GM12892 (cell line): Measurements from ENCODE around the gene COX7A2.
A peak's percentile ranks its signal among the peaks of the same experiment; 100 is the strongest.

Experiments used
- DNase-seq: peaks from one replicate; pipeline ENCODE4 v3.0.0; 2011; ENCODE audit not compliant: insufficient read length
- FAIRE-seq: peaks from 2 replicates; lab custom pipeline; 2011; peaks lifted over from hg19 to GRCh38; lab: Jason Lieb, UNC
- POLR2A ChIP-seq: IDR thresholded peaks from 2 replicates; pipeline ENCODE4 v1.6.1; 2011; ENCODE audit warnings: low read depth, low read length, control low read depth
- POLR2AphosphoS5 ChIP-seq: IDR thresholded peaks from 2 replicates; pipeline ENCODE4 v1.6.1; 2011; ENCODE audit warnings: low read depth, low read length, control low read depth
- TAF1 ChIP-seq: IDR thresholded peaks from 2 replicates; pipeline ENCODE4 v1.6.1; 2011; ENCODE audit warnings: low read depth, mild to moderate bottlenecking, control low read depth, low read length, borderline replicate concordance

Gene COX7A2

DNA sequence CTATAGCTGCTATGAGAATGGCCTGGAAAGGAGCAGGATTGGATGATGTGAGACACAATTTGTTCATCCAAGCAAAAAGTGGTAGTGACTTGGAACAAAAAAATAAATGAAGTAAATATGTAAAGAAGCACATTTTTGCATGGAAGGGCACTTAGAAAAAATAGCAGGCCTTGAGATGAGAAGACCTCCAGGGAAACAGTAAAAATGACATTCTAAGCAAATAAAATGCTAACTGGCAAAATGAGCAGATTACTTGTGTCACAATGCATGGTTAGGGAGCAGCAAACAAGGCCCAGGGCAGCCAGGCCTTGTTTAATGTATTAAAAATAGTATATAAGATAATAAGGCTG lies 19.8 kb upstream of the COX7A2 start:
- DNase-seq = no peak
- TF ChIP-seq TAF1 (no peak), POLR2AphosphoS5 (no peak), POLR2A (no peak)

DNA sequence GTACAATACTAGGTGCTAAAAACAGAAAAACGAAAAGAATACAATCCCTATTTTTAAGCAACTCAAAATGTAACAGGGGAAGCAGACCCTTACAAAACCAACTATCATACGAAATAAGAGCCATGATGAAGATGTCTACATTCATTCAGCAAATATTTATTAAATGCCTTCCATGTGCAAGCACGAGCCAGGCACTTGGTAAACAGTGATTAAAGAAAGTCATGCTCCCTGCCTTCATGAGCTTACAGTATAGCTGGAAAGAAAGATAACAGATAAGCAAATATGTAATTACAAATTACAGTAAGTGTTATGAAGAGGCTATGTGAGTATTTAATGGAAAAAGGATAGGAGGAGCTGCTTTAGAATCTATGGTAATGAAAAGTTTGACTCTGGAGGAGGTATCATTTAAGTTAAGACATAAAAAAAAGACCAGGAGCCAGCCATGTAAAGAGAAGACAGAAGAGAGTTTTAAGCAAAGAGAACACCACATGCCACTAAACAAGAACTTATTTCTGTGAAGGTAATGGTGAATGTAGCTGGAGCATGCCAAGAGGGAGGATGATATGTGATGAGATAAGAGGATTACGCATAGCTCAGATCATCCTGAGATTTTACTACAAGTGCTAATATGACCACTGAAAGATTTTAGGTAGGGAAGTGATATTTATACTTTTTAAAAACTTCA lies 19.3 kb upstream of the COX7A2 start:
- no peak for FAIRE-seq
- TF ChIP-seq POLR2A (no peak), TAF1 (no peak), POLR2AphosphoS5 (no peak)
- DNase-seq = no peak

More for the DNA sequence above, 19.8 kb upstream of the COX7A2 start:
- no peak for FAIRE-seq

DNA sequence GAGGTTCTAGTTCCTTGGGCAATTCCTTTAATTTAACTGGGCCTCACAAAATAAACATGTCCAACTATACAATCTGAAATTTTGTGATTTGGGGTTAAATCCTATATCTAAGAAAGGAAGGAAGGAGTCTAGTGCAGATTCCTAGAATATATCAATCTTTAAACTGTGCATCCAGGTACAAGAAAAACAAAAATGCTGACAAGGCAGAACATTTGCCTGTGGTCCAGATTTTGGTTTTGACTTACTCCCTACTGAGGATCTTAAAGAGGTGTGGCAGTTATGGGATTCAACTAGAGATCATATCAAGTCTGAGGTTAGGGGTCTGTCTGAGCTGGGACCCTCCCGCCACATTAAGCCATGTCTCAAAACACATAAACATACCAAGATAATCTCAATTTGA lies 17.7 kb upstream of the COX7A2 start:
- DNase-seq = no peak
- TF ChIP-seq POLR2A (no peak), POLR2AphosphoS5 (no peak), TAF1 (no peak)
- FAIRE-seq = no peak

DNA sequence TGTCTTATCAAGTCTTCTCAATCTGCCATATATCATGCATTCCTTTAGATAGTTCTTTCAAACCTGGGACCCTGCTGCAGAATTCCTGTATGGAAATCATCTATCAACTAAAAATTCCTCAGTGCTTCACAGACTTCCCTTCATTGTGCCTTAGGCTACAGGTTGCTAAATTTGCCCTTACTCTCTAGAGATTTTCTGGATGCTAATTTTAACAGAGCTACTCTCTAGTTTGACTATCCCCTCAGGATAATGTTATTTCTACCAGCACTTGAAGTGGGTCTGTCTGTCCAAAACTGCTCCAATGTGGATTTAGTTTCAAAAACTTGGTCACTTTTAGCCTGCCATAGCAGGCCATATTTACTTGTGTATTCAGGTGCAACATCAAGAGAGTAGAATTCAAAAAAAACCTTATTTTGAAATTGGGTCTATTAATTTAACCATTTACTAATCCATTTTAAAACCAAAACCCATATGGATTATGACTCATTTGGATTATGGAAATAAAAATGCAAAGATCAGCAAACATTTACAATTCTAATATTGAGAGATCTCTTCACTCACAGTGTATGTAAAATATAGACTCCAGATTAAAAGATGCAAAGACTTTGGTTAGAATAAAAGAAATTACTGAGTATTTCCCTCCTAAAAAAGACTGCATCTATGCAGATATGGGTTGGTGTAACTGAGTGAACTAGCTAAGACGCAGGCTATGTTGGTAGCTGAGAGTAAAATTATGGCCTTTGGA lies 13.9 kb upstream of the COX7A2 start:
- FAIRE-seq (no peak), DNase-seq (no peak)
- TF ChIP-seq POLR2AphosphoS5 = no peak
- TF ChIP-seq TAF1 = no peak
- no peak for TF ChIP-seq POLR2A

DNA sequence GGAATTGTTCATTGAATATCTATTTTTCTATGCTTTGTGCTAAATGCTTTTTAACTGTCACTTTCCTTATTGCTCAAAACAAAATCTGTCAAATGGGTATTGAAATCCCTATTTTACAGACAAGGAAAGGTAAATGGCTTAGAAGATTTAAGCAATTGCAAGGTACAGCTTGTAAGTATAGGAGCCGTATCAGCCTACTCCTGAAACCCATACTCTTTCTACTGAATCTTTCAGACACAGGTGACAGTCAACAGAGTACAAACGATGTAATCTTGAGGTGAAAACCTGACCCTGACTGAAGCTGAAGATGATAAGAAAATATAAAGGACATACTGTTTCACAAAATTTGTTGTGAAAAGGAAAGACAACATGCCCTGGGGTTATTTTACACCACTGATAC lies 7.0 kb upstream of the COX7A2 start:
- DNase-seq (no peak), FAIRE-seq (no peak)
- TF ChIP-seq POLR2A (no peak), POLR2AphosphoS5 (no peak), TAF1 (no peak)

DNA sequence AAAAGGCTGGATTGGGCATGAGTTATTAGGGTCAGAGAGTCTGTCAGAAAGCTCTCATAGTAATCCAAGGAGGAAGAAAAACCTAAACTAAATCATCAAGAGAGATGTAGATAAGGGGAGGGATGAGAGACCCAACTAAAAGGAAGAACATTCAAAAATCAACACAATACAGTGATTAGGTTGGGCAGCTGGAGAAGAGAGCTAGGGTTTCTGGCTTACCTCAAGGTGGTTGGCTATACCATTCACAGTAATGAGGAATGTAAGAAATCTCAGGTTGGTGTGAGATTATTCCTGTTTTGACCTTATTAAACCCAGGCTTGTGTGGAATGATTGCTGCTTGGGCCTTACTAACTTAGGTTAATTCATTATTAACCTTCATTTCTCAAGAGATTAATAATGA lies 6.2 kb upstream of the COX7A2 start:
- FAIRE-seq = no peak
- no peak for TF ChIP-seq POLR2AphosphoS5
- TF ChIP-seq TAF1 = no peak
- TF ChIP-seq POLR2A = no peak
- DNase-seq = no peak

DNA sequence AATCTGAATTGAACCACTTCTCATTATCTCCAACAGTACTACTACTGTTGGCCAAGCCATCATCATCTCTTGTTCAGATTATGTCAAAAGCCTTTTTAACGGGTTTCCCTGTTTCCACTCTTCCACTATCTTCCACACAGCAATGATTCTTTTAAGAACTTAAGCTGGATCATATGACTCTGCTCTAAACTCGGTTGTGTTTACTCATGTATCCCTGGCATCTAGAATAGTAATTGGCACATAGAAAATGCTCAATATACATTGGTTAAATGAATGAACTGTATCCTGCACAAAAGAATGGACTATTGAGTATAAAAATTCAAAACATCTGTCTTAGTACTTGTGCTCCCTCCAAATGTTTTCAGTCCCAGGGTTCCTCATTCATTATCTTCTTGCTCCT lies 2.8 kb upstream of the COX7A2 start:
- DNase-seq = no peak
- TF ChIP-seq POLR2A = no peak
- TF ChIP-seq TAF1 = no peak
- TF ChIP-seq POLR2AphosphoS5 = no peak
- no peak for FAIRE-seq

DNA sequence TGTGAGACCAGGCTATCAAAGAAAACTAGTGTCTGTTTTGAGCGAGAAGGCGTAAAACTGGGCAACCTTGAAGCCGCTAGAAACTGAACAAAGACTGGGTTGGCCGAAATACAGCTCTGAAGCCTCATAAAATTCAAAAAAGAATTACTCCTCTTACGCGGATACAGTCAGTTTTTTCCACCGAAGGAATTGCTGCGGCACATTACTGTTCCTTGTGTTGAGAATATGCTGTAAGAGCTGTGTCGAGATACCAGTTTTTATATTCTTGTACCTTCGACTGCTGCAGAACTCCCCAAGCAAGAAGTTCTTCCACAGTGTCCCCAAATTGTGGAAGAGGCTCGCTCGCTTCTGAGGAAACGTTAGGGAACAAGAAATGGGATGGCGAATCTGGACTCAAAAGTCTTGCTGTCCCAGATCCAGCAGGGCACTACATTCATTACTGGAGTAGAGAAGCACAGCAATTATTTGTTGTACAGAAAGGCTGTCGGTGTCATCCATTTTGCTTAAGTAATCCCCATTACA lies 523 bp upstream of the COX7A2 start:
- TF ChIP-seq TAF1 = no peak
- FAIRE-seq (peak; percentile 54), DNase-seq (no peak)

DNA sequence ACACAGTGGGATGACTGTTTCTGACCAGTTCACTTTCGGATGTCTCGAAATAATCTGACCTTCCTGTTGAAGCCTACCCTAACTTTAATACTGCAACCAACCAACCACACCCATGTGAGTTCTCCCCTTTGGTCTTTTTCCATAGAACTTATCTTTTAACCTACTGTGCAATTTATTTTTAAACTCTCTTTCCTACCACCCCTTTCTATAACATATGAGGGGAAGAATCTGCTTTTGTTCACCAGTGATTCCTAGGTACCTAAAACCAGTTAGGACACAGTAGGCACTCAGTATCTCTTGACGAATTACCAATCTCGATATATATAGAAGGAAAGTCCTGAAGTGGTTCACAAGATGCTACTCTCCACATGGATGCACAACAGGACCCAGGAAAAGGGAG lies 7.0 kb downstream of the COX7A2 start:
- TF ChIP-seq TAF1 (no peak), POLR2A (no peak), POLR2AphosphoS5 (no peak)
- DNase-seq (no peak), FAIRE-seq (no peak)

DNA sequence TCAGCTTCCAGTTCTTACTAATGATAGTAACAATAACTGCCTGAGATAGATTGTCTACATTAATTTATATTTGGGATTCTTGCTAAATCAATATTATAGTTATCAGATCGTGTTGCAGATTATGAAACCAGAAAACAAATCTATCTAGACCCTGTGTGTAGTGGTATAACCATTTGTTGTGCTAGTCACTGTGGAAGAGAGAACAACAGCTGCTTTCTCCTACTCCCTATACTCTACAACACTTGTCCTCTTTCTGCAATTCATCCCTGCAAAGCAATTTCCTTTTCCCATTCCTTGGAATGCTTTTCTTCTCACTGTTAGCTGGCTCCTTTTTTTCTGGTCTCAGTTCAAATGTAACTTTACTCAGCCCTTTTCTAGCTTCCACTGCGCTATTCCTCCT lies 8.3 kb downstream of the COX7A2 start:
- TF ChIP-seq TAF1 = no peak
- no peak for TF ChIP-seq POLR2A
- TF ChIP-seq POLR2AphosphoS5 = no peak
- DNase-seq (no peak), FAIRE-seq (no peak)

DNA sequence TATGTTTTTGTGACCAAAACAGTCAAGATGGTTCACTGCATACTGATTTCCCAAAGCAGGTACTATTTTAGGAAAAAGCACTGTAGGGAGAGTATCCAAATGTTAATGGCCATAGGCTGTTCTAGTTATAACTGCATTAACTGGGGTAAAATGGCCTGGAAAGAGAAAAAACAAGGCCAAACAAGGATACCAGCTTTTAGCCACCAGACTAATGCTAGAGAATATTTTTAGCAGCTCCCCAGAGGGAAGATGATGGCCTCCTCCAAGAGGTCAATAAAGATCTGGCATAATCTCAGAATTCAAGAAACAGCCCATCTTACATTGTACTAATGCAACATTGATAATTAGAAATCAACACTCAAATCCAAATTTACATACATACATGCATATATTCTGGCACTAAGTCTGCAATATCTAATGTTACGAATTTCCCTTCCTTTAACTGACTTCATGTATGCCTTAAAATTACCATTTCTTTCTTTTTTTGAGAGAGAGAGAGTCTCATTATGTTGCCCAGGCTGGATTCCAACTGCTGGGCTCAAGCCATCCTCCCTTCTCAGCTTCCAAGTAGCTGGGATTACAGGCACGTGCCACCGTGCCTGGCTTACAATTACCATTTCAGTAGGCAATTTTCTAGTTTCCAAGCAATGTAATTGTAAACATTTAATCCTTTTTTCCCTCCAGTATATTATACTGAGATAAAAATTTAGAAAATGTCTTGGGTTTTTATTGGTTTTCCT lies 9.3 kb downstream of the COX7A2 start:
- DNase-seq (no peak), FAIRE-seq (no peak)
- TF ChIP-seq POLR2A (no peak), TAF1 (no peak), POLR2AphosphoS5 (no peak)

DNA sequence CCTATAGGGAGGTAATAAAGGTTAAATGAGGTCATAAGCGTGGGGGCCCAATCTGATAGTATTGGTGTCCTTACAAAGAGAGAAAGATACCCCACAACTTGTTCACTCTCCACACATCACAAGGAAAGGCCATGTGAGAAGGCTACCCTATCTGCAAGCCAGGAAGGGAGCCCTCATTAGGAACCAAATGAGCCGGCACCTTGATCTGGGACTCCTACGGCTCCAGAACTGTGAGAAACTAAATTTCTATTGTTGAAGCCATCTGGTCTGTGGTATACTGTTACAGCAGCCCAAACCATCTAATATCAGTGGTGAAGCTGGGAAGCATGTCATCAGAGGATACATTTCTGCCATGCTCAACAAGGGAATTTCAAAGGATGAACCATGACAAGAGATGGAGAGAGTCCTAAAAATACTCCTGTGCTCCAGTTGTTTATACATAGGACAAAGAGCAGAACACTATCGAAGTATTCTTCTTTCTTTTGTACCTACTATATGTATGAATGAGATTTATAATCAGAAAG lies 10.4 kb downstream of the COX7A2 start:
- TF ChIP-seq POLR2A (no peak), POLR2AphosphoS5 (no peak), TAF1 (no peak)
- DNase-seq = no peak
- no peak for FAIRE-seq
